Measurements from ENCODE around the gene FGF14.

- no peak for TF ChIP-seq CTCF (IDR thresholded peaks at IDR 0.05)
- TF ChIP-seq POLR2A (IDR thresholded peaks at IDR 0.05) = no peak
These were observed 690.4 kb downstream of the FGF14 start for GRCh38 chr13:101711307-101712025.

All from lower leg skin (tissue), 3 donors.